SU-DHL-6 (cell line): ENCODE results near the gene TMEM41A.
"Not testable (repeated sequence)": the region's sequence is repeated elsewhere in the genome, so short reads cannot be mapped to it uniquely, and the experiment has no call there.

Experiments used
- CTCF ChIP-seq: fragments of 200-600 bp; sonication (generic); IDR thresholded peaks from one replicate; pipeline ENCODE4 v1.5.1; 2017; ENCODE audit warnings: antibody characterized with exemption, mild to moderate bottlenecking, low read length, moderate library complexity; ENCODE audit not compliant: insufficient read depth, poor library complexity, severe bottlenecking
- EZH2phosphoT487 ChIP-seq: fragments of 200-600 bp; sonication (generic), shearing (Covaris generic); conservative IDR thresholded peaks from 2 replicates; pipeline ENCODE4 v1.6.1; 2018; ENCODE audit warnings: mild to moderate bottlenecking, antibody characterized with exemption, low read length, moderate library complexity, mixed read lengths

GRCh38 chr3:185466123-185466522, 32.7 kb downstream of the TMEM41A start:
- TF ChIP-seq CTCF, EZH2phosphoT487: not testable (repeated sequence)
